Left hindlimb (tissue), 1 donor: ENCODE results near the gene C12orf60.
A peak's percentile ranks its signal among the peaks of the same experiment; 100 is the strongest.

Experiments
- DNase-seq: peaks from one replicate; pipeline ENCODE4 v3.0.0-alpha.2; 2018

C12orf60 gene

DNA sequence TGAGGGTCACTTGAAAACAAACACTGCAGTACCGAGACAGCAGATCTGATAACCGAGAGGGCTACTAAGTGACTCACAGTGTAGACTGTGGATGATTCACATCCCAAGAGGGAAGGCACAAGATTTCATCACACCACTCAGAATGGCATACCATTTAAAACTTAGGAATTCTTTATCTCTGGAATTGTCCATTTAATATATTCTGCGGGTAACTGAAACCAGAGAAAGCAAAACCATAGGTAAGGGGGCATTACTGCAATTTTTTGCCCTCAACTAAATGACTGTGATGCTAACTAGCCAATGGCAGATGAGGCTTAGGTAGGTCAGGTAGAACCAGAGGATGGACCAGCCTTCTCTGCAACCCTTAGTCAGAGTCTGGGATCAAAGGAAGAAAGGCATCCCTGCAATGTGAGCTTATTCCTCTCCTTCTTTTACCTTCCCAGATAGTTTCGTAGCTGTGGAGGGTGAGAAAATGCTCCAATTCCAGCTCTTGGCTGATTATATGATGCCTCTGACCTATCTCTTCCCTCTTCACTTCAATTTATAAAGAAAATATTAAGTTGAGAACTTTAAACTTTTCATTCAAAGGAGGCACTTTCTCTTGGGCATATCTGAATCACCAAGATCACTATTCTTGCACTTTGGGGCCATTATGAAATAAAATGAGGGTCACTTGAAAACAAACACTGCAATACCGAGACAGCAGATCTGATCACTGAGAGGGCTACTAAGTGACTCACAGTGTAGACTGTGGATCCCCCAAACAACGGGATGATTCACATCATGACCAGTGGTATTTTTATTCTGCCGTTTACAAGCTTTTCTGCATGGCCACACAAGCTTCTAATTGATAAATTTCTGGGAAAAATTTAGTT, 33.1 kb downstream of the C12orf60 start:
- no peak for DNase-seq

- no peak for DNase-seq
Observed at GRCh38 chr12:14839262-14839661, 35.8 kb downstream of the C12orf60 start.

DNA sequence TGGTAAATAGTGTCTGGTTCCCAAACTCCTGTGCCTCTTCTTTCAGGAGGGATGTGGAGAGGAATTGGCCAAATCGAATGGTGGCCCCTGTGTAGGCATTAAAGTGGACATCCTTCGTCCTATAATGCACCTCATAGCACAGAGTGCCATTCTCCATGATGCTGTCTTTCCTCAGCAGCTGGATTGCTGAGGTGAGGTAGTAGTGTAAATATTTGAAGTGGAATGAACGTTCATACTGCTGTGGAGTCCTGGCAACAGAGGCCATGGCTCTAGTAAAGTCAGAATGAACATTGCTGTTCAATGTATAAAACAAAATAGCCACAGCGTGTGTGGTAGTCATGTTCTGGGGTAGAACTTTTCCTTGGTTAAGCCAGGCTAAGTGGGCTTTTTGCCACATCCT, 37.1 kb downstream of the C12orf60 start:
- DNase-seq: no peak

GRCh38 chr12:14841761-14842160, 38.3 kb downstream of the C12orf60 start:
- DNase-seq: no peak

- no peak for DNase-seq
Observed at GRCh38 chr12:14842315-14842714, 38.8 kb downstream of the C12orf60 start.

GRCh38 chr12:14843425-14843887, 40.0 kb downstream of the C12orf60 start, which contains the start of gene ART4:
Gene ART4 (minus strand): TSS chr12:14843526. CDS start chr12:14843113, 413 bp downstream.
- DNase-seq: no peak

DNA sequence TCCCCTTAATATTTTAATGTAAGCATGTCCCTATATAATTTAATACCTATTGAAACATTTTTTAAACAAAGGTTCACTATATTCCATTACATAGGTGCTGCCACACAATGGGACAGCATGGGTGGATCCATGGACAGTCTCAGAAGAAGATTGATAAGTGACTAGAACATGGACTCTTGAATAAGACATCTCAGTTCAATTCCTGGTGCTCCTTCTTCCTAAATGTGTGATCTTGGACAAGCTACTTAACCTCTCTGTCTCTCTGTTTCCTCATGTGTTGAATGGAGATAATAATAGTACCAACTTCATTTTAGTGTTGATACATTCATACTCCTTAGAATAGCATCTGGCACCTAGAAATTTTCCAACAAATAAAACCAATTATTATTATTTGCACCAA, 40.9 kb downstream of the C12orf60 start:
- no peak for DNase-seq

DNA sequence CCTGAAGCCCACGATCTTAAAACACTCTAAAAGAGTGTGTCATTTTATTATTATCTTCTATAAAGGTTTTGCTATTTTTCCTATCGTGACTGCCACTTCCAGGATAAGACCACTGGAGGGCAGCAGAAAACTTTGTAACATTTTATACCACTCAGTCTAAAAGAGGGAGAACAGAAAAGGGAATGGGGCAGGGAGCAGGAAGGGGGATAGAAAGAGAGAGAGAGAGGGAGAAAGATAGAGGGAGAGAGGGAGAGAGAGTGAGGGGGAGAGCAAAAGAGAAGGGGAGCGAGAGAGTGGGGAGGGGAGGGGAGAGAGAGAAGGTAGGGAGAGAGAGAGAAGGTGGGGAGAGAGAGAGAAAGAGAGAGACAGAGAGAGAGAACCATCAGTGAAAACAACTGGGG, 41.9 kb downstream of the C12orf60 start:
- peak; percentile 52 for DNase-seq

DNA sequence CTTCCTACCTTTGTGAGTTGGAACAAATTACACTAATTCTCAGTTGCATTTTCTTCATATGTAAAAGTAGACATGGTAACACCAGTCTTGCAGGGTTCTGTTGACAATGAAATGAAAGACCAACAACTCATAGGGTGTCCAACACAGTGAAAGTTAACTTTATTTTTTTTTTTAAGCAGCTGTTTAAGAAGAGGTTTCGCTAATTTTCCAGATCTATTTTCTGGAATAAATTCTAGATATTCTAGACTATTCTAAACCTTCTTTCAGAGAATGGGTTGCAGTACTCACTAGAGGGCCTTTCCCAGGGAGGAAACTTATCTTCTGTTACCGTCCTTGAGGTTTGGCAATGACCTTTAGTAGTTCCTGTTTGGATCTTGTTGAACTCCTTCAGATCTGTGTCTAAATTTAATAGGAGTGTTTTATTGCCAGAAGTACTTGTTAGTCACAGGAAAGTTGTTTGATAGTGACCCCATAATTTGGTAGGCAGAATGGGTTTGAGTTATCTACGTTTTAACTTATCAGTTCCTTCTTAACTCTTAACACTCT, 42.6 kb downstream of the C12orf60 start:
- DNase-seq: no peak

- DNase-seq: no peak
Observed at GRCh38 chr12:14846876-14847580, 43.6 kb downstream of the C12orf60 start.

DNA sequence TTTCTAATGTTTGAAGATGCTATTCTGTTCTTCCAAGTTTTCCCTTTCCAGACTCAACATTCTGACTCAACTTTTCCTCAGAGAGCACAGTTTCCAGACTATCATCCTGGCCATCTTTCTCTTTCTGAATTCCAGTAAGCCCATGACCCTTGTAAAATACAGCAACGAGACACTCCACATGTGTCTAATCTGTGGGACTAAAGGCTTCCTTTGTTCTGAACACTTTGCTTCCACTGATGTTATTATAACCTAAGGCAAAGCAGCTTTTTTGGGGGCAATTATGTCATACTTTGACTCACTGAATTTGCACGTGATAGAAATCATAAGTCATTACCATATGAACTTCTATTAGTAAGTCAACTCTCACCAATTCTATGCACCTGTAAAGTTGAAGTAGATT, 46.2 kb downstream of the C12orf60 start:
- no peak for DNase-seq

DNA sequence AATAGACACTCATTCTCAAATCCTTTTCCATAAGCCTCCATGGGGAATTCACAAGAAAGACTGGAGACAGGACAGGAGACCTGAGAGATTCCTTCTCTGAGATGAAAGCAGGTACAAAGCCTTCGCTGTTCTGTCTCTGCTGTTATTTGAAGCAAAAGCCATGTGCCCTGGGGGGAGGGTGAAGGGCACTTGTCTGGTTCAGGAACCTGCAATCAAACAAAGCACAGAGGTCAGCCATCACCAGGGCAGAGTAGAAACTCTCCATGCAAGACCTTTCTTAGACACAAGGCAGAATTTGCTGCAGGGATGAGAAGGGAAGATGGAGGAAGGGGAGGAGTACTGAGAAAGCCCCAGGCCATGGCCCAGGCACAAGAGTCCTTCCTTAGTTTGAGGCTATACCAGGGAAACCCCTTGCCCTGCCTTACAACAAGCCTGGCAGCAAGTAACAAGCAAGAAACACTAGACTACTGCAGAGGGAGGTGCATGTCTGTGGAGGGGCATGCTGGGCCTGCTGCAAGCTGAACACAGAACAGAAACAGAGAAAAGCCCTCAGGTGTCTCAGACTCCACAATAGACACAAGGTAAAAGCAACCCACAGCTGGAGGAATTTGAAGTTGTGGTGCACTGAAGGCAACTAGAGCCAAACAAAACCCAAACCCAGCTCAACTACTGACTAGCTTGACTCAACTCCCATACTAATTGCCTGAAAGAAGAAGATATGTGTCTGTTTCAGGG, 47.6 kb downstream of the C12orf60 start:
- no peak for DNase-seq

- DNase-seq: no peak
Observed at GRCh38 chr12:14852880-14853279, 49.4 kb downstream of the C12orf60 start.

DNA sequence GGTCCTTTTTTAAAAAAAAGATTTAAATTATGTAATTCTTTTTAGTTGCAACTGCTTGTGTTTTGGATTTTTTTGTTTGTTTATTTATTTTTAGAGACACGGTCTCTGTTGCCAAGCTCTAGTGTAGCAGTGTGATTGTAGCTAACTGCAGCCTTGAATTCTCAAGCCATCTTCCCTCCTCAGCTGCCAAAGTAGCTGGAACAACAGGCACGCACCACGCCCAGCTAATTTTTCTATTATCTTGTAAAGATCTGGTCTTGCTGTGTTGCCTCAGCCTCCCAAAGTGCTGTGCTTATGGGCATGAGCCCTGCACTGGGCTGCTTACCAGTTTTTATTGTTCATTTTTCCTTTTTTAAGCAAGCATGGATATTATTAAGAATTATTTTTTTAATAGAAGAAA, 50.5 kb downstream of the C12orf60 start:
- peak; percentile 32 for DNase-seq

GRCh38 chr12:14854586-14855183, 51.2 kb downstream of the C12orf60 start:
- DNase-seq: no peak

DNA sequence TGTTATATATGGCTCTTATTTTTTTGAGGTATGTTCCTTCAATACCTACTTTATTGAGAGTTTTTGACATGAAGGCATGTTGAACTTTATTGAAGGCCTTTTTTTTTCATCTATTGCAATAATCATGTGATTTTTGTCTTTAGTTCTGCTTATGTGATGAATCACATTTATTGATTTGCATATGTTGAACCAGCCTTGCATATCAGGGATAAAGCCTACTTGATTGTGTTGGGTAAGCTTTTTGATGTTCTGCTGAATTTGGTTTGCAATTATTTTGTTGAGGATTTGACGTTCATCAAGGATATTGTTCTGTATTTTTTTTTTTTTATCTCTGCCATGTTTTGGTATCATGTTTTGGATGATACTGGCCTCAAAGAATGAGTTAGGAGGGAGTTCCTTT, 55.0 kb downstream of the C12orf60 start:
- no peak for DNase-seq

DNA sequence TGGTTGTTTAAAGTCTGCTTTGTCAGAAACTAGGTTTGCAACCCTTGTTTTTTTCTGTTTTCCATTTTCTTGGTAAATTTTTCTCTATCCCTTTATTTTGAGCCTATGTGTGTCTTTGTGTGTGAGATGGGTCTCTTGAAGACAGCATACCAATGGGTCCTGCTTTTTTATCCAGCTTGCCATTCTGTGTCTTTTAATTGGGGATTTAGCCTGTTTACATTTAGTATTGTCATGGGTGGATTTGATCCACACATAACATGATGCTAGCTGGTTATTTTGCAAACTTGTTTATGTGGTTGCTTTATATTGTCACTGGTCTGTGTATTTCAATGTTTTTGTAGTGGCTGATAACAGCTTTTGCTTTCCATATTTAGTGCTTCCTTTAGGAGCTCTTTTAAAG, 57.0 kb downstream of the C12orf60 start:
- no peak for DNase-seq

DNA sequence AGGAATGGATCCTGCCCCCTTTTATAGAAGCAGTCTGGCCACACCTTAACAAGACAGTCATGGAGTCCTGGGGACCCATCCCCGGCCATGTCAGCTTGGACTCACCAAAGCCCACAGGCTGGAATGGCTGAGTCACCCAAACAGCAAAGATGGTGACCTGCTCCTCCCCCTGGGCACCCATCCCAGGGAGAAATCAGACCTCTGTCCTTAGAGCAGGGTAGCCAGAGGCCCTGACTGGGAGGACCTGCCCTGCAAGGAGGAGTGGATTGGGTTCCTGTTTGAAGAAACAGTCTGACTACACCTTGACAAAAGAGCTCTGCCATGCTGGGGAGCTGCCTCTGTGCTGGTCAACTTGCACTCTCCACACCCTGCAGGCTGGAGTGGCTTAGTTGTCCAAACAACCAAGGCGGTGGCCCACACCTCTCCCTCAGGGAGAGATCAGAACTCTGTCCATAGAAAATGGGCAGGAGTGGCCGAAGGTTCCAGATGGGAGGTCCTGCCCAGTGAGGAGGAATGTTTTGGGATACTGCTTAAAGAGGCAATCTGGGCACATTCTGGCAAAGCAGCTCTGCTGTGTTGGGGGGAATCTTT, 65.5 kb downstream of the C12orf60 start:
- no peak for DNase-seq

DNA sequence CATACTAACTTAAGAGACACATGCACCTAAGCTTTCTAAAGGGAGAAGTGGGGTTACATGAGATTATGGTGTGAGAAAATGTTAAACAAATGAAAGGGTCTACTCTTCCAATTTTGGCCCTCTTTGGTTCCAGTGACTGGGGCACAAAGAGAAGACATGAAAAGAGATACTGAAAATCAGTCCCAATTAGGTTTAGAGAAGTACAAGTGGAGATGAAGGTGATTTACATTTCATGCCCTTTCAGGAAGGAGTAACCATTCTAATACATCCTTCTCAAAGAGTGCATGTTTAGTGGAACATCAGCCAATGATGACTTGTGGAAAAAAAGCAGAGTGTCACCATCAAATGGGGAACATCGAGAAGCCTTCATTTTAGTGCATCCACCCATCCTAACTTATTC, 67.8 kb downstream of the C12orf60 start:
- DNase-seq: no peak

- no peak for DNase-seq
Observed at GRCh38 chr12:14871886-14872285, 68.4 kb downstream of the C12orf60 start.

GRCh38 chr12:14873440-14874185, 70.1 kb downstream of the C12orf60 start:
- DNase-seq: no peak
